Transverse colon (tissue), 4 donors: Measurements from ENCODE around the gene P2RX5. TPM values are rescaled to one million over a fixed set of nuclear protein-coding genes. Genes with fewer than 3 reads are reported as not detected.

Experiments used
- DNase-seq: peaks from one replicate; pipeline ENCODE4 v3.0.0-alpha.2; 2019
- H3K27ac ChIP-seq, 4 donors: fragments of 200-600 bp; sonication (generic); 2 replicates each; pipeline ENCODE4 v1.5.1; 2016 to 2018; ENCODE audit warnings: inconsistent platforms in 4 of 4
- H3K27me3 ChIP-seq: fragments of 200-600 bp; sonication (generic); 2 replicates; pipeline ENCODE4 v1.5.1; 2017; ENCODE audit warnings: inconsistent platforms
- H3K36me3 ChIP-seq, 4 donors: fragments of 200-600 bp; sonication (generic); 2 replicates each; pipeline ENCODE4 v1.5.1; 2017 to 2019; ENCODE audit warnings: inconsistent platforms in 4 of 4
- H3K4me1 ChIP-seq, 4 donors: fragments of 200-600 bp; sonication (generic); 2 replicates each; pipeline ENCODE4 v1.5.1; 2017 to 2020; ENCODE audit warnings: inconsistent platforms in 4 of 4
- H3K4me3 ChIP-seq, 4 donors: fragments of 200-600 bp; sonication (generic); 1 replicate in 1 of 4; 2 replicates in 3 of 4; pipeline versions ENCODE4 v1.5.1 to v1.6.1; 2017 to 2019; ENCODE audit warnings: inconsistent platforms in 4 of 4
- H3K9me3 ChIP-seq, 2 donors: fragments of 200-600 bp; sonication (generic); 2 replicates each; pipeline ENCODE4 v1.5.1; 2017 to 2019; ENCODE audit warnings: inconsistent platforms in 2 of 2
- EP300 ChIP-seq: sonication (generic); formaldehyde crosslinking; IDR thresholded peaks from one replicate; pipeline ENCODE4 v1.6.1; 2017; ENCODE audit warnings: antibody characterized with exemption, low read depth
- POLR2A ChIP-seq: fragments of 450-650 bp; IDR thresholded peaks from one replicate; pipeline ENCODE4 v1.6.1; 2016; ENCODE audit warnings: antibody characterized with exemption, mild to moderate bottlenecking, moderate library complexity
- POLR2AphosphoS5 ChIP-seq, 3 donors: sonication (generic); formaldehyde crosslinking; IDR thresholded peaks; one replicate each; pipeline ENCODE4 v1.6.1; 2016; ENCODE audit warnings: antibody characterized with exemption in 3 of 3
- WGBS, 2 donors: methylation state at CpG; one replicate each; pipeline ENCODE4 v1.1.5; 2018; ENCODE audit warnings: low coverage in 1 of 2; 5-methylcytosine and 5-hydroxymethylcytosine counted together
- in situ Hi-C, 4 donors: fragments of 200-750 bp; cut with MboI; loops; one replicate each; pipeline versions ENCODE4 v1.15.0 to v1.15.1; 2017; ENCODE audit warnings: low sequenced_read_pairs in 3 of 4, low pct_ligation_motif_present in 1 of 4, low pct_unique_long_range_greater_than_20kb in 1 of 4
- intact Hi-C: fragments of 100-400 bp; cut with DNase I; formaldehyde crosslinking; loops from one replicate; pipeline ENCODE4 v1.15.1; 2023; ENCODE audit warnings: low total_unique reads
- total RNA-seq, 4 donors: library from RNA; depleted of rRNA; stranded (reverse); fragments of >200 nt; gene quantifications; one replicate each; pipeline ENCODE4 v1.1.0, GENCODE V29; 2016
- TF ChIP-seq, protein P1 (sequence below), 5 experiments: fragments of 200-600 bp in 3 of 5; fragments of 450-650 bp in 2 of 5; sonication (generic) in 3 of 5; IDR thresholded peaks; 1 replicate in 2 of 5; 2 replicates in 3 of 5; pipeline ENCODE4 v1.5.1; 2016 to 2017; ENCODE audit warnings: antibody characterized with exemption in 5 of 5, inconsistent platforms in 3 of 5, mild to moderate bottlenecking in 2 of 5, moderate library complexity in 1 of 5

The P2RX5 gene
- total RNA-seq, 4 donors from 2014 or later, result 0.68 to 11.4 (median 2.1) TPM

DNA sequence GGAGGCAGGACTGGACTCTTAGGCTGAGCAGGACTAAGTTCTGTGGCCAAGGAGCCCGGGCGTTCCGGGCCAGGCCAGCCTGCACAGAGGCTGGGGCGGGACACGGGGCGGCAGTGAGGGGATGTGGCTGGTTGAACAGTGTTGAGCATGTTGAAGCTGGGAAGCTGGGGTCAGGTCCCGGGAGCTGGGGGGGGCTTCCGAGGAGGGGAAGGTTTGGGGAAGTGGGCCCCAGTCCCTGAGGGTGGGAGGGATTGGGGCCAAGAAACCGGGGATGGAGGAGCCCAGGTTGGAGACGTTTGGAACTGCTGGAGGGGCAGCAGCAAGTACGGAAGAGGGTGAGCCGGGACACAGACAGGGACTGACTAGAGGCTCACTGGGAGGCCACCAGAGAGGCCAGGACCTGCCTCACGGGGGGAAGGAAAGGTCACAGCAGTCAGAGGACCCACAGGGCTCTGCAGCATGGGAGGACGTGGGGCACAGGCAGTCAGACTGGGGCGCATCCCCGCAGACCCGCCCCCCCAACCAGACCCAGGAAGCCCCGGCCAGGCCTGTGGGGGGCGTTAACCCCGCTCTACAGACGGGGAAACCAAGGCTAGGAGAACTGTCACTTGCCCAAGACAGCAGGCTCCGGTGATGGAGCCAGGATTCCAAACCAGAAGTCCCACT lies 37.0 kb downstream of the P2RX5 start:
- Histone ChIP-seq H3K4me1 (peaks cover 3 to 22% (median 15%) of the 10 kb centered on the region in 4 donors), H3K9me3 (no peaks in the 10 kb centered on the region), H3K4me3 (no peak overlapping the region), H3K27me3 (no peaks in the 10 kb centered on the region), H3K27ac (peak overlapping the region; percentile 59 to 77 (median 74)), H3K36me3 (peaks cover 0 to 8% (median 0%) of the 10 kb centered on the region in 4 donors)
- intact Hi-C loops (no loop called here), in situ Hi-C loops (no loop called here)
- no peak for DNase-seq
- WGBS, 2 donors, result 76 to 78% methylated on average over 5 to 17 of the region's 22 CpGs
- TF ChIP-seq, protein P1, sequence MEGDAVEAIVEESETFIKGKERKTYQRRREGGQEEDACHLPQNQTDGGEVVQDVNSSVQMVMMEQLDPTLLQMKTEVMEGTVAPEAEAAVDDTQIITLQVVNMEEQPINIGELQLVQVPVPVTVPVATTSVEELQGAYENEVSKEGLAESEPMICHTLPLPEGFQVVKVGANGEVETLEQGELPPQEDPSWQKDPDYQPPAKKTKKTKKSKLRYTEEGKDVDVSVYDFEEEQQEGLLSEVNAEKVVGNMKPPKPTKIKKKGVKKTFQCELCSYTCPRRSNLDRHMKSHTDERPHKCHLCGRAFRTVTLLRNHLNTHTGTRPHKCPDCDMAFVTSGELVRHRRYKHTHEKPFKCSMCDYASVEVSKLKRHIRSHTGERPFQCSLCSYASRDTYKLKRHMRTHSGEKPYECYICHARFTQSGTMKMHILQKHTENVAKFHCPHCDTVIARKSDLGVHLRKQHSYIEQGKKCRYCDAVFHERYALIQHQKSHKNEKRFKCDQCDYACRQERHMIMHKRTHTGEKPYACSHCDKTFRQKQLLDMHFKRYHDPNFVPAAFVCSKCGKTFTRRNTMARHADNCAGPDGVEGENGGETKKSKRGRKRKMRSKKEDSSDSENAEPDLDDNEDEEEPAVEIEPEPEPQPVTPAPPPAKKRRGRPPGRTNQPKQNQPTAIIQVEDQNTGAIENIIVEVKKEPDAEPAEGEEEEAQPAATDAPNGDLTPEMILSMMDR (IDR thresholded peaks at IDR 0.05), result no peak
- no peak for TF ChIP-seq POLR2AphosphoS5 (IDR thresholded peaks at IDR 0.05)
- TF ChIP-seq EP300, result no peak
- TF ChIP-seq POLR2A, result no peak

DNA sequence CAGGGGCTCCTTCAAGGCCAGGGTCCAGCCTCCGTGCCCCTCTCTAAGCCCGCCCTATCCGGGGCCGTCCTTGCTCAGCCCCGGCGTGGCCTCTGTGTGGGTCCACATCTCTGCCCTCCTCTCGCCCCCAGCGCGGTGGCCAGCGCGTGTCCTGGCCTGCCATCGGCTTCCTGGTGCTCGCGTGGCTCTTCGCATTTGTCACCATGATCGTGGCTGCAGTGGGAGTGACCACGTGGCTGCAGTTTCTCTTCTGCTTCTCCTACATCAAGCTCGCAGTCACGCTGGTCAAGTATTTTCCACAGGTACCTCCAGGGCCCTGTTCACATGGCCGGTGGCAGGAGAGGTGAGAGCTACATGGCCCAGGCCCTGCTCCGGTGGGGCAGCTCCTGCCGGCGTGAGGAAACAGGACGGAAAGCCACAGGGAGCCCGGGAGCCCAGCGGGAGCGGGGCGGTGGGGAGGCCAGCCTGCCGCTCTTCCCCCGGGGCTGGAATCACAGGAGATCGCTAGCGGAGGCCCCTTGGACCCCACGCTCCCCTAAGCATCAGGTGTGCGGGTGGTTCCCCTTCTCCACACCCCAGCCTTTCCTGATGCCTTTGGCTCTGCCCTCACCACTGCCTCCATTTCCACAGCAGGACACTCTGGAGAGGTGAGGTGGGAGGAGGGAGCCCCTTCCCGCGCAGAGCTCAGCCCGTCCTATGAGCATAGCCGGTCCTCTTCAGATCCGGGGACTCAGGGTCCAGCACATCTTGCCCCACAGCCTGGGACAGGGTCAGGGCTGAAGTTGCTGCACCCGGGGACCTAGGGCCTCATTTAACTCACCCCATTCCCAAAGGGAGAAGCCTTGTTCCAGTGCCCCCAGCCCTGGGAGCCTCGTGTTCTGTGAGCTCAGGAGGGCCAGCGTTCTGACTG lies 37.8 kb downstream of the P2RX5 start:
- TF ChIP-seq, protein P1 (IDR thresholded peaks at IDR 0.05), result no peak
- peak; percentile 7 for TF ChIP-seq POLR2A
- in situ Hi-C loops, result no loop called here

DNA sequence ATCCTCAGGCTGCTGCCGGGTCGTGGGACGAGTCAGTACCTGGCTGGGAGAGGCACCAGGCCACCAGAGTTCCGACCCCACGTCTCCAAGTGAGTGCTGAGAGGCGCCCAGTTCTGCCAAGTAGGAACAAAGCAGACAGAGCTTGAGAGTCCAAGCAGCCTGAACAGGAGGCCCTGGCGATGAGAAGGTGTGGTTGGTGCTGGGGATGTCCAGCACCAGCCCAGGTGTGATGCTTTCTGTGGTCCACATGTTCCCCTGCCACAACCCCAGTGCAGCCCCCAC lies 38.4 kb downstream of the P2RX5 start:
- Histone ChIP-seq H3K36me3 (no peaks in the 10 kb centered on the region), H3K9me3 (no peaks in the 10 kb centered on the region), H3K27me3 (no peaks in the 10 kb centered on the region), H3K4me1 (peaks cover 3 to 22% (median 15%) of the 10 kb centered on the region in 4 donors), H3K27ac (no peak overlapping the region), H3K4me3 (no peak overlapping the region)
- TF ChIP-seq POLR2AphosphoS5 (IDR thresholded peaks at IDR 0.05), result no peak
- no peak for TF ChIP-seq POLR2A
- TF ChIP-seq, protein P1 (IDR thresholded peaks at IDR 0.05), result no peak
- no peak for TF ChIP-seq EP300
- intact Hi-C loops (no loop called here), in situ Hi-C loops (no loop called here)
- no peak for DNase-seq
- WGBS, 2 donors, result 93 to 94% methylated on average over 3 to 7 of the region's 7 CpGs

More for the DNA sequence above, 37.8 kb downstream of the P2RX5 start:
- Histone ChIP-seq H3K4me1 (peaks cover 3 to 22% (median 15%) of the 10 kb centered on the region in 4 donors), H3K36me3 (peaks cover 0 to 2% (median 0%) of the 10 kb centered on the region in 4 donors), H3K27ac (peak overlapping the region in 3 of 4 donors; percentile 74 to 77 (median 75)), H3K4me3 (no peak overlapping the region), H3K9me3 (no peaks in the 10 kb centered on the region), H3K27me3 (no peaks in the 10 kb centered on the region)
- intact Hi-C loops, result no loop called here
- DNase-seq, result no peak
- 53 to 91% methylated on average over 3 to 42 of the region's 42 CpGs for WGBS, 2 donors

DNA sequence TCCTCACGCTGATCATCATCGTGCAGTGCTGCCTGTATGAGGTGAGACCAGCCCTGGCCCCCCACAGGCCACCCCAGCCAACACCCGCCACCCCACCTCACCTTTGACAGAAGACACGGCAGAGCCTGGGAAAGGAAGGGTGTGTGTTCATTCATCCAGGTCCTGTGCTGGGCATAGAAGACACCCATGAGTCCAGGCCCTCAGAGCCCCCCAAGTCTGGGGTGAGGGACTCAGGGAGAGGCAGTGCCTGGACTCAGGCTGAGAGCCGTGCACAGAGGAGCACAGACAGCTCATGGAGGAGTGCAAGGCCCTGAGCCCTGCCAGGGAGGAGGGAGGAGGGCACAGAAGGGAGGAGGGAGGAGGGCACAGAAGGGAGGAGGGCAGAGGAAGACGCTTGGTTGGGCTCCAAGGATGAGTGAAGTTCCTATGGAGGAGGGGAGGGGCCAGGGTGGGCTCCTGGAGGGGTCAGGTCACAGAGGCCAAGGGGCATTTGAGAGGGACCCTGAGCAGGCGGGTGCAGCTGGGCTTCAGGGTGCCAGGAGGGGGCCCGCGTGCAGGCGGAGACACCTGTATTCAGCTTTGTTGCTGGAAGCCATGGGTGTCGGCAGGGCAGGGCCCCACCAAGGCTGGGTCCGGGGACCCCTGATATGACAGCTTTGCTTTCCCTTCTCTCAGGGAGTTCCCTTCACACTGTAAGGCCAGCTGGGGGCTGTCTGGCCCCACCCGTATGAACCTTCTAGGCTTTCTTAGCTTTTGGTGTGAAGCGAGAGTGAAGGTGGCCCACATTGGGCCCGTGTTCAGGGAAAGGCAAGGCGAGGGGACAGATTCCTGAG lies 39.0 kb downstream of the P2RX5 start:
- Histone ChIP-seq H3K27me3 (no peaks in the 10 kb centered on the region), H3K9me3 (no peaks in the 10 kb centered on the region), H3K36me3 (no peaks in the 10 kb centered on the region), H3K4me3 (no peak overlapping the region), H3K4me1 (peaks cover 3 to 22% (median 15%) of the 10 kb centered on the region in 4 donors), H3K27ac (no peak overlapping the region)
- DNase-seq, result no peak
- TF ChIP-seq EP300 (no peak), POLR2A (no peak), POLR2AphosphoS5 (IDR thresholded peaks at IDR 0.05) (no peak)
- TF ChIP-seq, protein P1 (IDR thresholded peaks at IDR 0.05), result no peak
- in situ Hi-C loops (no loop called here), intact Hi-C loops (no loop called here)
- whole genome bisulfite sequencing, 2 donors, result 83 to 100% methylated on average over 2 to 16 of the region's 16 CpGs
